HG03460 (cell line): Measurements from ENCODE around the gene CFAP221.

Experiments
- ATAC-seq: cut with Tn5 transposase; IDR thresholded peaks from one replicate; pipeline ENCODE4 v1.9.1; 2021; ENCODE audit not compliant: unreplicated experiment

The CFAP221 gene

GRCh38 chr2:119544075-119544938 is at the start of gene CFAP221:
Gene CFAP221 (plus strand): TSS chr2:119544449. CDS start chr2:119546132, 1,683 bp downstream.
- ATAC-seq = peak; percentile 57

- no peak for ATAC-seq
Measured at GRCh38 chr2:119495948-119496347, 48.3 kb upstream of the CFAP221 start.

DNA sequence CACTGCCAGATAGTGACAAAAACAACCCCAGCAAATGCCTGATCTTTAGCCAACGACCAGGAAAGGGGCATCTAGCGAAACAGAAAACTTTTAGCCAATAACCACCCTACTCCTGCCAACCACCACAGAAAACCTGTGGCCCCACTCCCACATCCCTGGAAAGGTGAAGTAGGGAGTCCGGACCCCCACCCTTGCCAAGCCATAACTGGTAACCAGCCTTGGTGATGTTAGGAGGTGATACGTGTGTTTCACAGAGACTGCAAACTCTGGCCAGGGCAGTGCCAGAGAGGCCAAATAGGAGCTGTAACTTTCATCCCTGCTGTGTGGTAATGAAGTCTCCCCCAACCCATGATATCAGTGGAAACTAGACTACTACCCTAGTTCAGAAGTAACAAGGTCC is 47.6 kb upstream of the CFAP221 start:
- no peak for ATAC-seq

DNA sequence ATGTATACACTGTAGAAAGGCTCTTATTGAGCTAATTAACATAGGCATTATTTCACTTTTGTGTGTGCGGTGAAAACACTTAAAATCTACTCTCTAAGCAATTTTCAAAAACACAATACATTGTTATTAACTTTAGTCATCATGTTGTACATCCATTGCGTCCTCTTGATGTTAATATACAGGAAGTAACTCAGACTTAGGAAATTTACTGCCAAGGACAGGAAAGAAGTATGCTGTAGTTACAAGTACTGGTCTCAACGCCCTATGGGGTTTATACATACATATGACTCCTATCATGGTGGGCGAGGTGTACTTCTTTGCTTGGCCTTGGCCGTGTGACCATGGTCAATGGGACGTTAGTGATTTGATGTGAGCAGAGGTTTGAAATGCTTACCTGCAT is 35.5 kb upstream of the CFAP221 start:
- no peak for ATAC-seq

GRCh38 chr2:119511989-119512388 is 32.3 kb upstream of the CFAP221 start:
- ATAC-seq = no peak

GRCh38 chr2:119512946-119513345 is 31.3 kb upstream of the CFAP221 start:
- no peak for ATAC-seq

DNA sequence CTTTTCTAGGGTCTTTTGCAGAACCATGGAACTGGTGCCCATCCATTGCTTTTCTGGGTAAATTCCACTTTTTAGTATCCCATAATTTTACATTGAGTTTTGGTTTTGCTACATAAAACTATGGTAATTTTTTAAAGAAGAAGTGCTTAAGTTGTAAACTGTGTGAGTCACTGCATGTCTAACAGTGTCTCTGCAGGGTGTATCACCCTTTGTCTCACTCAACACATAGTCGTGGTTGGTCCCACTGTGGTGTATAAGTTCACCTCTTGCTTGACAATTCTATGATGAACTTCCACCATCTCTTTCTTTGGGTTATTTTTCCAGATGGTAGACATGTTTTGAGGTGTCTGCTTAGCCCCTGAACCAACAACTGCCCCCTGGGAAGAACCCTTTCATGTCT is 30.4 kb upstream of the CFAP221 start:
- ATAC-seq = no peak

DNA sequence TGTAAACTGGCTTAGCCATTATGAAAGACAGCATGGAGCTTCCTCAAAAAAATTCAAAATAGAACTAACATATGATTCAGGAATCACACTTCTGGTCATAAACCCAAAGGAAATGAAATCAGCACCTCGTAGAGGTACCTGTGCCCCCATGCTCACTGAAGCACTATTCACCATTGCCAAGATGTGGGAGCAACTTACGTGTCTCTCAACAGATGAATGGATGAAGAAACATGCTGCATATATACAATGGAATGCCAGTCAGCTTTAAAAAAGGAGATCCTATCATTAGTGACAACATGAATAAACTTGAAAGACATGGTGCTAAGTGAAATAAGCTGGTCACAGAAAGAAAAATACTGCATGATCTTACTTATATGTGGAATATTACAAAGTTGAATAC is 28.1 kb upstream of the CFAP221 start:
- ATAC-seq = no peak

DNA sequence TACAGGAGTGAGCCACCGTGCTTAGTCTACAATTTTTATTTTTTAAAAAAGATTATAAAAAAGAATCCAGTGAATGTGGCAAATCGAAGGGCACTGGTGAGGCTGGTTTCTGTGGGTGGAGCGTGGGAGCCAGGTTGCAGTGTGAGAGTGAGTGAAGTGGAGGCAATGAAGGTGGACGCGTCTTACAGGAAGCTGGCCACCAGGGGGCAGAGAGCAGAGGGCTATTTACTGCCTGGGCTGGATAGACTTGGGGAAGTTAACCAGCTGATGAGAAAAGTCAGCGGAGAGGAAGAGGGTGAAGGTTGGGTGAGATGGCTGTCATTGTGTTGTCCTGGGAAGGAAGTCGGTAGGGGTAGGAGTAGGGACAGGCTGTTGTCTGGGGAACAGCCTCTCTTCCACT is 26.8 kb upstream of the CFAP221 start:
- peak; percentile 70 for ATAC-seq

GRCh38 chr2:119518401-119519056 is 25.7 kb upstream of the CFAP221 start:
- no peak for ATAC-seq

DNA sequence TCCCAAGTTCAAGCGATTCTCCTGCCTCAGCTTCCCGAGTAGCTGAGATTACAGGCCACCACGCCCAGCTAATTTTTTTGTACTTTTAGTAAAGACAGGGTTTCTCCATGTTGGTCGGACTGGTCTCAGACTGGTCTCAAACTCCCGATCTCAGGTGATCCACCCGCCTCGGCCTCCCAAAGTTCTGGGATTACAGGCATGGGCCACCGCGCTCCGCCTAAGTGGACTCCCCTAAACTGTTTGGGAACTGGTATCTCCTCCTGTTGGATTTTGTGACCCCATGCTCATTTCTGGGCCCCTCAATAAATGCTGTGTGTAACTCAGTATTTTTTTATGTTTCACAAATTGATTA is 25.2 kb upstream of the CFAP221 start:
- ATAC-seq = no peak

DNA sequence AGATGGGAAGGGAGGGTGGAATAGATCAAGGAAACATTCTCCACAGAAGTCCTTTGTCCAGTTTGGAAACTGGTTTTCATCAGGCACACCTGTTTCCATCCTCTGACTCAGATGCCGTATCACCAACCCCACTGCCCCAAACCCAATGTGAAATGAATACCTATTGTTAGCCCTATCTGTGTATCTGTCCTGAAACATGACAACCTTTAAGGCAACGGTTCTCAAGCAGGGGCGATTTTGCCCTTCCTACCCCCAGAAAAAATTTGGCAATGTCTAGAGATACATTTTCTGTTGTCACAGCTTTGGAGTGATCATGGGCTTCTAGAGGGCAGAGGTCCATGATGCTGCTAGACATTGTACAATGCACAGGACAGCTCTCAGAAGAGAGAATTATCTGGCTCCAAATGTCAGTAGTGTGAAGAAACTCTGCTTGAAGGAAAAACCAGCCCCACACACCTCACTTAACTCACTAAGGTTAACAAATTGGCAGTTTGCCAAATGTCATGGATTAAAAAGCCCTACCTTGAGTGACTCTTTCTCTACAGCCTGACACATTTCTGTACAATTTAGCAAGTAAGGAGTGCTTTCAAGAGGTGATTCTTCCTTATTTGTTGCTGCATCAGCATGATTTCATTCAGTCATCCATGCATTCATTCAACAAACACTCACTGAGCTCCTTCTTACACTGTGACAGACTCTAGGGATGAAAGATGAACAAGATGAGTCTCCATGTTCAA is 23.4 kb upstream of the CFAP221 start:
- ATAC-seq = no peak

DNA sequence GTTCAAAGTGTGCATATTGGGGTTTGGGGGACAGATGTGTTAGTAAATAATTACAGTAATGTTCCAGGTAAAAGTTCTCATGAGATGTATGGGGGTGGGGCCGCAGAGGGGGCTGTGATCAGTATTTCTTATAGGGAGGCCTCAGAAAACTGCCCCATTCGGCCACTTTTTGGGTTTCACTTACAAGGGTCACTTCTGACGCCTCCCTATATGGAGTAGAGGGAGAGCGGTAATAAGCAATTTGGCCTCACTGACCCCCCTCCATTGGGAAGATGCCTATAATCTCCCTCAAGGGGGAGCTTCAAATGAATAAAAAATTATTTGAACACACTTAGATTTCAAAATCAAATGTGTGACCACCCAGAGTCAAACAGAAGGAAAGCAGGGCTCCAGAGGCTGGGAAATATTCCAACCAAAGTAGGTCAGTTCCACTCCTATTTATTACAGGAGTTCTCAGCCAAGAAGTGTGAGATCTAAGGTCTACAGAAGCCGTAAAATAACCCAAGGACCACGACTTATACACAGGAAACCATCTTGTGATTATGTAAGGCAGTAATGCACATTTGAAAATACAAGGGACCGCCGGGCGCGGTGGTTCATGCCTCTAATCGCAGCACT is 22.7 kb upstream of the CFAP221 start:
- no peak for ATAC-seq

DNA sequence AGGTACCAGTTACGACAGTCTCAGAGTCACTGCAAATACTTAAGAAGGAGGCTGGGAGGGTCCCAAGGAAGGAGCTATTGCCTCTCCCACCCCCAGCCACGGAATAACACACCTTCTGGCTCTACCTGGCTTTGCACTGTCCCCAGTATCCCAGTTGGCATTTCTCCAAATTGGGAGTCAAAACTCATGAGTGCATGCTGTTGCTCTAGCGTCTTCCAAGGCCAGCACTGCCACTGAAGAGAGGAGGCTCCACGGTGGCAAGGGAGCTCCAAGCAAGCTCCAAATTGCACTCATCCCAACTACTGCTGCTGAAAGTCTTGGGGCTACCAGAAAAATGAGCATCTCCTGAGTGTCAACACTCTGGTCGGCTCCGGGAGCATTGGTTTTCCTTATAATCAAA is 21.6 kb upstream of the CFAP221 start:
- ATAC-seq = no peak

- ATAC-seq = no peak
Measured at GRCh38 chr2:119523383-119523951, 20.8 kb upstream of the CFAP221 start.

GRCh38 chr2:119523952-119524694 is 20.1 kb upstream of the CFAP221 start, which contains the start of gene SCTR:
Gene SCTR (minus strand): TSS chr2:119524483. CDS start chr2:119524226, 257 bp downstream.
- ATAC-seq = no peak

GRCh38 chr2:119525614-119526013 is 18.6 kb upstream of the CFAP221 start:
- ATAC-seq = no peak

GRCh38 chr2:119527999-119528398 is 16.2 kb upstream of the CFAP221 start:
- ATAC-seq = no peak

GRCh38 chr2:119531292-119531691 is 13.0 kb upstream of the CFAP221 start:
- ATAC-seq = no peak

DNA sequence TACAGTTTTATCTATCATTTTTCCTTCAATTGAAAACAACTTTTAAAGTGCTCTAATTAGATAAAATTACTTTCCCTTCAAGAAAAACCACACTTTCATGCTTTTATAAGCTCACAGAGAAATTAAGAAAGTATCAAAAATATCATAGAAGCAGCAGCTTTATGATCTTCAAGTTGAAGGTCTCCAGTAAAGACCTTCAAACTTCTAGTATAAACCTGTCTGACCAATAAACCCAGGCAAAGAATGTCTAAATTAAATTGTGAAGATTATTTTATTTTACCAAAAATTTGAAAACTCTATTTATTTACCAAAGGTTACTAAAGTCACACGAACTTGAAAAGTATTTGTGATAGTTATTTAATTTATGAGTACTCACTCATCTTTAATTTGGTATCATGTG is 10.7 kb upstream of the CFAP221 start:
- no peak for ATAC-seq
